NCI-H1105 (cell line): Measurements from ENCODE around the gene FAM72D.
"Not testable (repeated sequence)": the region's sequence is repeated elsewhere in the genome, so short reads cannot be mapped to it uniquely, and the experiment has no call there.

Experiments used
- DNase-seq: peaks from one replicate; lab custom pipeline; 2025; lab: John Stamatoyannopoulos, UW

The FAM72D gene

GRCh38 chr1:145147172-145147571, 51.4 kb downstream of the FAM72D start:
- DNase-seq: not testable (repeated sequence)

GRCh38 chr1:145155421-145155820, 59.6 kb downstream of the FAM72D start:
- not testable (repeated sequence) for DNase-seq

GRCh38 chr1:145155873-145156272, 60.1 kb downstream of the FAM72D start:
- not testable (repeated sequence) for DNase-seq

GRCh38 chr1:145156891-145157610, 61.3 kb downstream of the FAM72D start:
- DNase-seq: not testable (repeated sequence)

- not testable (repeated sequence) for DNase-seq
Observed at GRCh38 chr1:145157715-145158114, 61.9 kb downstream of the FAM72D start.

DNA sequence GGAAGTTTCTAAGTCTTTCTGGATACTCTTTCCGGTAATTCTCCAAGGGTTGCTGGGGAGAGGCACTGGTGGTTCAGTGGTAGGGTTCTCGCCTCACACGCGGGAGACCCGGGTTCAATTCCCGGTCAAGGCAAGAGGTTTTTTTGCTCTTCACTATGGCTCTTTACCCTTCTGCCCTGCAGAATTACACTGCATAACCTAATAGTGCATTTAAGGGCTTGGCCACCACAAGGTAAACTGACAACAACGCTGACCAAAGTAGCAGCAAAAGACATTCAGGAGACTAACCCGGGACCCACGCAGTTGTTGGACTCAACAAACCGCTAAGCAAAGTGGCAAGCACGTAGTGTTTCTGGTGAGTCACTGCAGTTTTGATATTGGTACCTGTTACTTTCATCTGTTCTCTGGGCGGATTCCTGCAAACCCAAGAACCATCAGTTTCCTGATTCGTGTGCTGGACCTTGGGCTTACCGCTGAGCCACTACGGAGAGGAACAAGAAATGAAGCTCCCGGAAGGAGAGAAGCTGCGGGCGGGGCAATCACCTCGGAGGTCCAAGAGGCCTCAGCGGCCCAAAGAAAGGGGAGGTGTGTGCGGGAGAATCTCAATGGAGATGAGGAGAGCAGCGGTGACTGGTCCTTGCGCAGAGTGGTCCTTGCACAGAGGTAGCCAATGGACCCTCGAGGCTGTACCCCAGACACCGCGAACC, 65.4 kb downstream of the FAM72D start:
- DNase-seq: not testable (repeated sequence)
